HepG2 (cell line): ENCODE measurements around the gene PTPRD. TPM values are rescaled to one million over a fixed set of nuclear protein-coding genes. Genes with fewer than 3 reads are reported as not detected.

Experiments used
- ATAC-seq: fragments of 200-7000 bp; cut with Tn5 transposase; 3 replicates; pipeline ENCODE4 v1.9.1; 2020; ENCODE audit warnings: mild to moderate bottlenecking, moderate library complexity
- BruUV-seq: library from RNA; stranded (reverse); fragments of 400-500 nt; replicated peaks from 2 replicates; lab custom pipeline; 2021; lab: Mats Ljungman, UMichigan
- CTCF ChIA-PET: fragments of 300-600 bp; formaldehyde crosslinking; extraction: SDS; loops from one replicate; lab custom pipeline; 2021; ENCODE audit warnings: low total read pairs, inconsistent platforms, low intra/inter-chr PET ratio; lab: Yijun Ruan, JAX
- POLR2A ChIA-PET: fragments of 350-600 bp; sonication (Branson Sonifier 250); formaldehyde crosslinking; loops from one replicate; lab custom pipeline; 2020; ENCODE audit warnings: antibody characterized with exemption, inconsistent platforms; lab: Yijun Ruan, JAX
- DNase-seq: peaks from one replicate; pipeline ENCODE4 v3.0.0-alpha.2; 2015; ENCODE audit warnings: low spot score
- FAIRE-seq: peaks from 3 replicates; lab custom pipeline; 2011; peaks lifted over from hg19 to GRCh38; lab: Jason Lieb, UNC
- H2AFZ ChIP-seq: one replicate; pipeline ENCODE4 v1.6.1; 2011; ENCODE audit warnings: low read length, inconsistent platforms
- H3K27ac ChIP-seq: fragments of 300-600 bp; 3 replicates; pipeline ENCODE4 v1.8.0; 2011; ENCODE audit warnings: mixed run types, mild to moderate bottlenecking, mixed read lengths, low read length, inconsistent platforms; ENCODE audit not compliant: insufficient read depth; ENCODE audit errors: extremely low read length
- H3K27me3 ChIP-seq, 2 experiments: fragments of 200-600 bp in 1 of 2; 2 replicates in 1 of 2; 3 replicates in 1 of 2; pipeline versions ENCODE4 v1.6.0 to v1.8.0; 2011; ENCODE audit warnings: low read length in 2 of 2, mild to moderate bottlenecking in 2 of 2, moderate library complexity in 2 of 2, inconsistent platforms in 1 of 2; ENCODE audit not compliant: insufficient read depth in 2 of 2, control insufficient read depth in 1 of 2
- H3K36me3 ChIP-seq, 2 experiments: fragments of 200-600 bp in 1 of 2; replicated peaks in 1 of 2; 2 replicates in 1 of 2; 3 replicates in 1 of 2; pipeline versions ENCODE4 v1.5.1 to v1.8.0; 2011; ENCODE audit warnings: low read length in 2 of 2, inconsistent platforms in 1 of 2; ENCODE audit not compliant: insufficient read depth in 2 of 2, control insufficient read depth in 1 of 2
- H3K4me1 ChIP-seq: 2 replicates; pipeline ENCODE4 v1.5.1; 2012; ENCODE audit warnings: low read length, inconsistent platforms; ENCODE audit not compliant: insufficient read depth
- H3K4me2 ChIP-seq: 2 replicates; pipeline ENCODE4 v1.6.0; 2011; ENCODE audit warnings: low read depth, low read length, inconsistent platforms
- H3K4me3 ChIP-seq, 3 experiments: fragments of 200-600 bp in 1 of 3; sonication (generic), shearing (Covaris generic) in 1 of 3; replicated peaks in 1 of 3; 2 replicates each; pipeline ENCODE4 v1.5.1; 2011 to 2016; ENCODE audit warnings: low read length in 3 of 3, inconsistent platforms in 2 of 3, low read depth in 2 of 3, mild to moderate bottlenecking in 2 of 3, control low read depth in 1 of 3, mixed read lengths in 1 of 3; ENCODE audit not compliant: insufficient read depth in 1 of 3
- H3K79me2 ChIP-seq: one replicate; pipeline ENCODE4 v1.6.1; 2011; ENCODE audit warnings: low read length, inconsistent platforms; ENCODE audit not compliant: insufficient read depth
- H3K9ac ChIP-seq: 2 replicates; pipeline ENCODE4 v1.6.0; 2011; ENCODE audit warnings: mild to moderate bottlenecking, low read depth, low read length, inconsistent platforms; ENCODE audit not compliant: insufficient read depth
- H3K9me3 ChIP-seq: 2 replicates; pipeline ENCODE4 v1.5.1; 2012; ENCODE audit warnings: mild to moderate bottlenecking, low read length
- H4K20me1 ChIP-seq: 2 replicates; pipeline ENCODE4 v1.6.0; 2011; ENCODE audit warnings: inconsistent platforms, mild to moderate bottlenecking, low read length, moderate library complexity; ENCODE audit not compliant: insufficient read depth
- BCL3 ChIP-seq: sonication (generic); formaldehyde crosslinking; IDR thresholded peaks from 2 replicates; pipeline ENCODE4 v1.5.1; 2020; ENCODE audit warnings: mild to moderate bottlenecking, missing genetic modification reagents, moderate library complexity
- FOXK2 ChIP-seq: fragments of 450-650 bp; IDR thresholded peaks from 2 replicates; pipeline ENCODE4 v1.6.1; 2016
- FOXP1 ChIP-seq, 2 experiments: fragments of 450-650 bp in 1 of 2; IDR thresholded peaks; 2 replicates each; pipeline ENCODE4 v1.6.1; 2017 to 2018; ENCODE audit warnings: antibody characterized with exemption in 1 of 2
- GFI1 ChIP-seq: sonication (generic); formaldehyde crosslinking; IDR thresholded peaks from 2 replicates; pipeline ENCODE4 v1.5.0; 2020; ENCODE audit warnings: missing genetic modification reagents, mild to moderate bottlenecking, borderline replicate concordance
- GLI4 ChIP-seq: sonication (generic); formaldehyde crosslinking; IDR thresholded peaks from 2 replicates; pipeline ENCODE4 v1.5.1; 2020; ENCODE audit warnings: missing genetic modification reagents, mild to moderate bottlenecking, moderate library complexity, borderline replicate concordance
- KAT8 ChIP-seq: IDR thresholded peaks from 2 replicates; pipeline ENCODE4 v1.6.1; 2016; ENCODE audit warnings: missing genetic modification reagents, missing compliant biosample characterization
- PRDM15 ChIP-seq: sonication (generic); formaldehyde crosslinking; IDR thresholded peaks from 2 replicates; pipeline ENCODE4 v1.4.0; 2020; ENCODE audit warnings: missing genetic modification reagents
- ZFP36L2 ChIP-seq: sonication (generic); formaldehyde crosslinking; IDR thresholded peaks from 2 replicates; pipeline ENCODE4 v1.4.0; 2020; ENCODE audit warnings: missing genetic modification reagents
- ZFP41 ChIP-seq: sonication (generic); formaldehyde crosslinking; IDR thresholded peaks from 2 replicates; pipeline ENCODE4 v1.4.0; 2020; ENCODE audit warnings: mild to moderate bottlenecking, missing genetic modification reagents, borderline replicate concordance
- ZMAT3 ChIP-seq: sonication (generic); formaldehyde crosslinking; conservative IDR thresholded peaks from 2 replicates; pipeline ENCODE4 v1.7.0; 2021; ENCODE audit warnings: missing genetic modification reagents
- ZSCAN12 ChIP-seq: sonication (generic); formaldehyde crosslinking; IDR thresholded peaks from 2 replicates; pipeline ENCODE4 v1.9.0; 2021; ENCODE audit warnings: mild to moderate bottlenecking, missing genetic modification reagents
- WGBS: methylation state at CpG from one replicate; pipeline ENCODE4 v1.1.6; 2017; ENCODE audit warnings: low lambda C conversion rate; 5-methylcytosine and 5-hydroxymethylcytosine counted together
- in situ Hi-C: cut with HindIII; loops from 2 replicates; pipeline ENCODE4 v1.10.0; 2017; ENCODE audit warnings: low pct_unique_long_range_greater_than_20kb; ENCODE audit not compliant: extremely low pct_ligation_motif_present
- intact Hi-C: fragments of 100-400 bp; cut with micrococcal nuclease; formaldehyde crosslinking; loops from one replicate; pipeline ENCODE4 v1.10.0; 2022; ENCODE audit not compliant: unreplicated experiment
- polyA plus RNA-seq, 8 experiments: library from polyadenylated mRNA; depleted of rRNA in 3 of 8; stranded (reverse) in 7 of 8; unstranded in 1 of 8; fragments of >200 nt; fragmentation: Illumina TruSeq in 4 of 8; extraction: Trizol in 4 of 8; gene quantifications; 2 replicates each; pipeline versions ENCODE4 v1.2.1 to v1.2.3, GENCODE V29; 2011 to 2016; ENCODE audit warnings: low read depth in 4 of 8, missing spikeins in 1 of 8, mixed read lengths in 1 of 8; ENCODE audit not compliant: insufficient read depth in 1 of 8
- total RNA-seq, 5 experiments: library from RNA; depleted of rRNA; stranded (reverse); fragments of >200 nt; fragmentation: Illumina TruSeq; extraction: Trizol; gene quantifications; 2 replicates each; pipeline ENCODE4 v1.2.3, GENCODE V29; 2016; ENCODE audit warnings: low read depth in 1 of 5

Gene PTPRD
- total and polyA plus RNA-seq, 2 of the 13 experiments (the other 11 are each of a cell fraction or from before 2014, with no cell fraction given): 0.05 TPM; not detected in 1

GRCh38 chr9:9750719-9751118 lies 862.1 kb downstream of the PTPRD start:
- Histone ChIP-seq H3K9ac (no peak overlapping the region), H3K4me2 (no peak overlapping the region), H3K9me3 (no peaks in the 10 kb centered on the region), H4K20me1 (no peaks in the 10 kb centered on the region), H3K27me3 (no peaks in the 10 kb centered on the region), H3K36me3 (no peaks in the 10 kb centered on the region), H2AFZ (no peak overlapping the region), H3K27ac (no peak overlapping the region), H3K79me2 (no peaks in the 10 kb centered on the region), H3K4me1 (peaks cover 11% of the 10 kb centered on the region; the same call in 1 of the 2 replicates), H3K4me3 (no peak overlapping the region)
- no TSS peak for BruUV-seq
- DNase-seq: no peak
- WGBS: 2% methylated on average over 3 of the region's 3 CpGs
- no peak for FAIRE-seq
- ChIA-PET CTCF (no interaction called here), POLR2A (no interaction called here)
- in situ Hi-C loops: no loop called here
- intact Hi-C loops: no loop called here
- TF ChIP-seq FOXK2 (no peak), ZFP41 (CRISPR knock-in tag) (no peak), ZMAT3 (no peak), GFI1 (CRISPR knock-in tag) (no peak), BCL3 (CRISPR knock-in tag) (no peak), GLI4 (CRISPR knock-in tag) (no peak), ZSCAN12 (CRISPR knock-in tag) (no peak), FOXP1 (IDR thresholded peaks at IDR 0.05) (no peak), FOXP1 (CRISPR knock-in tag; IDR thresholded peaks at IDR 0.05) (no peak), PRDM15 (CRISPR knock-in tag) (no peak), ZFP36L2 (no peak), KAT8 (CRISPR knock-in tag) (no peak)
- no peak for ATAC-seq
